ENCODE results near the gene TTLL4.

The TTLL4 gene, protein sequence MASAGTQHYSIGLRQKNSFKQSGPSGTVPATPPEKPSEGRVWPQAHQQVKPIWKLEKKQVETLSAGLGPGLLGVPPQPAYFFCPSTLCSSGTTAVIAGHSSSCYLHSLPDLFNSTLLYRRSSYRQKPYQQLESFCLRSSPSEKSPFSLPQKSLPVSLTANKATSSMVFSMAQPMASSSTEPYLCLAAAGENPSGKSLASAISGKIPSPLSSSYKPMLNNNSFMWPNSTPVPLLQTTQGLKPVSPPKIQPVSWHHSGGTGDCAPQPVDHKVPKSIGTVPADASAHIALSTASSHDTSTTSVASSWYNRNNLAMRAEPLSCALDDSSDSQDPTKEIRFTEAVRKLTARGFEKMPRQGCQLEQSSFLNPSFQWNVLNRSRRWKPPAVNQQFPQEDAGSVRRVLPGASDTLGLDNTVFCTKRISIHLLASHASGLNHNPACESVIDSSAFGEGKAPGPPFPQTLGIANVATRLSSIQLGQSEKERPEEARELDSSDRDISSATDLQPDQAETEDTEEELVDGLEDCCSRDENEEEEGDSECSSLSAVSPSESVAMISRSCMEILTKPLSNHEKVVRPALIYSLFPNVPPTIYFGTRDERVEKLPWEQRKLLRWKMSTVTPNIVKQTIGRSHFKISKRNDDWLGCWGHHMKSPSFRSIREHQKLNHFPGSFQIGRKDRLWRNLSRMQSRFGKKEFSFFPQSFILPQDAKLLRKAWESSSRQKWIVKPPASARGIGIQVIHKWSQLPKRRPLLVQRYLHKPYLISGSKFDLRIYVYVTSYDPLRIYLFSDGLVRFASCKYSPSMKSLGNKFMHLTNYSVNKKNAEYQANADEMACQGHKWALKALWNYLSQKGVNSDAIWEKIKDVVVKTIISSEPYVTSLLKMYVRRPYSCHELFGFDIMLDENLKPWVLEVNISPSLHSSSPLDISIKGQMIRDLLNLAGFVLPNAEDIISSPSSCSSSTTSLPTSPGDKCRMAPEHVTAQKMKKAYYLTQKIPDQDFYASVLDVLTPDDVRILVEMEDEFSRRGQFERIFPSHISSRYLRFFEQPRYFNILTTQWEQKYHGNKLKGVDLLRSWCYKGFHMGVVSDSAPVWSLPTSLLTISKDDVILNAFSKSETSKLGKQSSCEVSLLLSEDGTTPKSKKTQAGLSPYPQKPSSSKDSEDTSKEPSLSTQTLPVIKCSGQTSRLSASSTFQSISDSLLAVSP

GRCh38 chr2:218710687-218711549, at the start of gene TTLL4:
TSS of gene TTLL4 (plus strand) at chr2:218710835. CDS start at chr2:218737677, 26,842 bp downstream.
- TF ChIP-seq MAX (IDR thresholded peaks at IDR 0.05; ENCODE audit: low read depth, low read length) (peak; percentile 81), POLR2A (IDR thresholded peaks at IDR 0.05; ENCODE audit: extremely low read depth, insufficient read length) (peak; percentile 62), MYC (IDR thresholded peaks at IDR 0.05; ENCODE audit: low read depth, low read length) (peak; percentile 86), CTCF (IDR thresholded peaks at IDR 0.05; ENCODE audit: low read depth, low read length) (peak; percentile 64)
- peak within 1 kb of the TSS; percentile 67 for H3K4me3 ChIP-seq (ENCODE audit: low read depth, low read length)
- DNase-seq (ENCODE audit: low read depth): peak; percentile 97

GRCh38 chr2:218662377-218662776, 48.3 kb upstream of the TTLL4 start:
- no peak for DNase-seq (ENCODE audit: low read depth)
- no peak overlapping the region for H3K4me3 ChIP-seq (ENCODE audit: low read depth, low read length)
- TF ChIP-seq MYC (IDR thresholded peaks at IDR 0.05; ENCODE audit: low read depth, low read length): no peak
- no peak for TF ChIP-seq POLR2A (IDR thresholded peaks at IDR 0.05; ENCODE audit: extremely low read depth, insufficient read length)
- no peak for TF ChIP-seq MAX (IDR thresholded peaks at IDR 0.05; ENCODE audit: low read depth, low read length)
- no peak for TF ChIP-seq CTCF (IDR thresholded peaks at IDR 0.05; ENCODE audit: low read depth, low read length)

DNA sequence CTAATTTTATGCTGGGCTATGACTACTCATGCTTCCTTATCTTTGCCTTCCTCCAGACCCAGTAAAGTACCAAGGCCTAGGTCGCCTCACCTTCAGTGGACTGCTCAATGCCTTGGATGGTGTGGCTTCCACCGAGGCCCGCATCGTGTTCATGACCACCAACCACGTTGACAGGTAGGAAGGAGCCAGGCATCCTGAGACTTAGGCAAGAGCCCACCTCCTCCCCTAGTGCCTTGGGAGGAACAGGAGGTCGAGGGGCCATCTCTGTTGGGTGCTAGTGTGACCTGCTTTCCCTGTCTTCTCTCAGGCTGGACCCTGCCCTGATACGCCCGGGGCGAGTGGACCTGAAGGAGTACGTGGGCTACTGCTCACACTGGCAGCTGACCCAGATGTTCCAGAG, 47.8 kb upstream of the TTLL4 start:
- TF ChIP-seq MYC (IDR thresholded peaks at IDR 0.05; ENCODE audit: low read depth, low read length) (no peak), POLR2A (IDR thresholded peaks at IDR 0.05; ENCODE audit: extremely low read depth, insufficient read length) (no peak)
- H3K4me3 ChIP-seq (ENCODE audit: low read depth, low read length): no peak overlapping the region
- DNase-seq (ENCODE audit: low read depth): no peak

GRCh38 chr2:218663901-218664300, 46.7 kb upstream of the TTLL4 start:
- no peak overlapping the region for H3K4me3 ChIP-seq (ENCODE audit: low read depth, low read length)
- TF ChIP-seq MYC (IDR thresholded peaks at IDR 0.05; ENCODE audit: low read depth, low read length): no peak
- no peak for TF ChIP-seq POLR2A (IDR thresholded peaks at IDR 0.05; ENCODE audit: extremely low read depth, insufficient read length)
- no peak for TF ChIP-seq MAX (IDR thresholded peaks at IDR 0.05; ENCODE audit: low read depth, low read length)
- no peak for TF ChIP-seq CTCF (IDR thresholded peaks at IDR 0.05; ENCODE audit: low read depth, low read length)
- no peak for DNase-seq (ENCODE audit: low read depth)

DNA sequence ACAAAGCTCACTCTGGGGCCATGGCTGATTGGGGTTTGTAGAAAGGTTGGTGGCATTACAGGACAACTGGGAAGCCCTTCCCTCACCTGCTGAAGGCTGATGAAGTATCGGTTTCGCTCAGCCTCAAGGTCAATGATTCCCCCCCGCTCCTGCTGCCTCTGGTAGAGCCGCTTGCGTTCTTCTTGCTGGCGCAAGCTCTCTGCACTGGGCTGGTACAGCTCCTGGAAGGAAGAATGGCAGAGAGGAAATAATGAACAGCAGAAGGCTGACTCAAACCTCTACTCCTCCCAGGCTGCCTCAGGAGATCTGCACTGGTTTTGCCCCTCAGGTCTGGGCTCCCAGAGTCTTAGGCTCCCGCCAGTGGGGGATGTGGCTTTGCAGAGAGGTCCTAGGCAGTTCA, 46.0 kb upstream of the TTLL4 start:
- no peak for DNase-seq (ENCODE audit: low read depth)
- no peak overlapping the region for H3K4me3 ChIP-seq (ENCODE audit: low read depth, low read length)
- no peak for TF ChIP-seq CTCF (IDR thresholded peaks at IDR 0.05; ENCODE audit: low read depth, low read length)
- no peak for TF ChIP-seq MAX (IDR thresholded peaks at IDR 0.05; ENCODE audit: low read depth, low read length)

Data from NB4 (cell line).